Upper lobe of right lung (tissue), 1 donor: ENCODE results near the gene CDKAL1. TPM values are rescaled to one million over a fixed set of nuclear protein-coding genes. Genes with fewer than 3 reads are reported as not detected.

Experiments used
- ATAC-seq: fragments of 200-7000 bp; cut with Tn5 transposase; one replicate; pipeline ENCODE4 v1.9.1; 2020; ENCODE audit warnings: mild to moderate bottlenecking, moderate library complexity
- DNase-seq: peaks from one replicate; pipeline ENCODE4 v3.0.0-alpha.2; 2020
- H3K27ac ChIP-seq: fragments of 200-600 bp; one replicate; pipeline ENCODE4 v1.8.0; 2022
- H3K27me3 ChIP-seq: fragments of 200-600 bp; one replicate; pipeline ENCODE4 v1.8.0; 2022; ENCODE audit warnings: mild to moderate bottlenecking
- H3K36me3 ChIP-seq: fragments of 200-600 bp; one replicate; pipeline ENCODE4 v1.8.0; 2022
- H3K4me1 ChIP-seq: fragments of 200-600 bp; one replicate; pipeline ENCODE4 v1.8.0; 2022
- H3K4me3 ChIP-seq: fragments of 200-600 bp; one replicate; pipeline ENCODE4 v1.8.0; 2022; ENCODE audit warnings: mild to moderate bottlenecking
- H3K9me3 ChIP-seq: fragments of 200-600 bp; one replicate; pipeline ENCODE4 v1.8.0; 2022
- intact Hi-C: fragments of 100-400 bp; cut with DNase I; formaldehyde crosslinking; loops from one replicate; pipeline ENCODE4 v1.11.0; 2022
- total RNA-seq: library from RNA; stranded (reverse); fragmentation: NEBNext Ultra II Directional; extraction: Animal tissue kit (Norgen Biotek cat#: 25700); gene quantifications from one replicate; pipeline ENCODE4 v1.2.1, GENCODE V29; 2021
- TF ChIP-seq, protein P1 (sequence below): fragments of 200-600 bp; IDR thresholded peaks from one replicate; pipeline ENCODE4 v1.8.0; 2022; ENCODE audit warnings: antibody characterized with exemption
- donor health status: DM: no; HTN: yes; CAD: no; lungs with severe emphysema.

Gene CDKAL1
- total RNA-seq, 1 donor from 2014 or later, result 16.0 TPM

DNA sequence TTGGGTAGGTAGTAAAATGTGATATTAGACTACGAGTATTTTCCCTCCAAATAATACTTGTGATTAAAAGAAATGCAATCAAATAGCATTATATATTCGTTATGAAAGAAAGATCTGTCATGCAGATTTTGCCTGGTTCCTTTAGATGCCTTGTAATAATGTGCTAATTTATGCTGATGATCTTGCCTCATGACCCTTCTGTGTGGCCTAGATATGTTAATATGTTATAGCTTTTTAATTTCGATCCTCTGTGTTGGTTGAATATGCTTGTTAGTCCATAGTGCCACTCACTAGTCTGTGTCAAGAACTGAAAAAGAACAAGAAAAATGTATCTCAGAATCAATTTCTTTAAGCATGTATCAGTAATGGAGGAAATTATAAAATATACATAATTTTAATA is 31.9 kb downstream of the CDKAL1 start:
- Histone ChIP-seq H3K27me3 (no peaks in the 10 kb centered on the region), H3K36me3 (no peaks in the 10 kb centered on the region), H3K9me3 (no peaks in the 10 kb centered on the region), H3K4me1 (no peaks in the 10 kb centered on the region), H3K4me3 (no peak overlapping the region), H3K27ac (no peak overlapping the region)
- DNase-seq (no peak), ATAC-seq (no peak)
- intact Hi-C loops, result loop anchor here (10.0 kb wide), 1 partner anchor 1019 kb away; no protein-coding TSS in a partner anchor
- TF ChIP-seq, protein P1, sequence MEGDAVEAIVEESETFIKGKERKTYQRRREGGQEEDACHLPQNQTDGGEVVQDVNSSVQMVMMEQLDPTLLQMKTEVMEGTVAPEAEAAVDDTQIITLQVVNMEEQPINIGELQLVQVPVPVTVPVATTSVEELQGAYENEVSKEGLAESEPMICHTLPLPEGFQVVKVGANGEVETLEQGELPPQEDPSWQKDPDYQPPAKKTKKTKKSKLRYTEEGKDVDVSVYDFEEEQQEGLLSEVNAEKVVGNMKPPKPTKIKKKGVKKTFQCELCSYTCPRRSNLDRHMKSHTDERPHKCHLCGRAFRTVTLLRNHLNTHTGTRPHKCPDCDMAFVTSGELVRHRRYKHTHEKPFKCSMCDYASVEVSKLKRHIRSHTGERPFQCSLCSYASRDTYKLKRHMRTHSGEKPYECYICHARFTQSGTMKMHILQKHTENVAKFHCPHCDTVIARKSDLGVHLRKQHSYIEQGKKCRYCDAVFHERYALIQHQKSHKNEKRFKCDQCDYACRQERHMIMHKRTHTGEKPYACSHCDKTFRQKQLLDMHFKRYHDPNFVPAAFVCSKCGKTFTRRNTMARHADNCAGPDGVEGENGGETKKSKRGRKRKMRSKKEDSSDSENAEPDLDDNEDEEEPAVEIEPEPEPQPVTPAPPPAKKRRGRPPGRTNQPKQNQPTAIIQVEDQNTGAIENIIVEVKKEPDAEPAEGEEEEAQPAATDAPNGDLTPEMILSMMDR, result no peak

DNA sequence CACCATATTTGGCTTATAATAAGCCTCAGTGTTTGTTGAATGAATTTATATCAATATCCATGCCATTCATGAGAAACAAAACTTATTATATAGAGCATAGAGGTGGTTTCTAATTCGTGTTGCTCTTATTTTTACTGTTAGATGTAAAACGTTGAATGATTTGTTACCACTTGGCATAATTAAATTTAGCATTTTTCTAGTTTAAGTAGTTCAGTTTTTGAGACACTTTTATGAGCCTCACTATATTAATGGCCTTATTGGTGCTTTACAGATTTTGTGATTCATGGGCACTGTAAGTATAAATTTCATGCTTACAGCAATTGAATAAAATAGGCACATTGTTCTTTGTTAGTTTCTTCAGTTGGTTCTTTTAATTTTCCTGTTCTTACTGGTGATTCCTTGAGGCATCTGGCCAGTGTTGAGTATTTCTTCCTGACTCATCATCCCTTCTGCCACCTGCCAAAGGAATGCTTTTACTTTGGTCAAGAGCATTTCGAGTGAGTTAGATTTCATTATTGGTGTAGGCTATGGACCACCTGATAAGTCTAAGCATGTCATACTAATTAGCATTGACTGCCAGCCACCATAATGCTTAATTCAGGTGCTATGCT is 34.8 kb downstream of the CDKAL1 start:
- no peaks in the 10 kb centered on the region for H3K27me3 ChIP-seq
- H3K4me1 ChIP-seq, result peaks cover 12% of the 10 kb centered on the region
- DNase-seq (no peak), ATAC-seq (no peak)
- H3K4me3 ChIP-seq, result no peak overlapping the region
- TF ChIP-seq, protein P1, result no peak
- H3K27ac ChIP-seq, result no peak overlapping the region
- H3K9me3 ChIP-seq, result no peaks in the 10 kb centered on the region
- intact Hi-C loops, result loop anchor here (10.0 kb wide), 1 partner anchor 1016 kb away; no protein-coding TSS in a partner anchor
- H3K36me3 ChIP-seq, result no peaks in the 10 kb centered on the region

DNA sequence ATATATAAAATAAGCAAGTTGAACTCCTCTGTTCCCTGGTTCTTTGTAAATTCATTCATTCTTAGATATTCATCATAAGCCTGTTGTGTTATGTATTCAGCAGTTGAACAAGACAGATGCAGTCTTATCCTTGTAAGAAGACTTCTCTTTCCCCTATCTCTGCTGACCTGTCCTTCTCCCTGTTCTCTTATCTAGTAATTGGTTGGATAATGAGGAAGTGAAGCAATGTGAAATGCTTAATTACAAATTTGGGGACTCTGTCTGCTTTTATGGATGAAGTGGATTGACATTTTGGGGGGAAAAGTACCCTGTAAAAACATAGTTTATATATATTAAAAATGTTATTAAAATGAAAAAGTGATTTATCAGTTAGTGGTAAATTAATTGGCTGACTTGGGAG is 37.0 kb downstream of the CDKAL1 start:
- Histone ChIP-seq H3K9me3 (no peaks in the 10 kb centered on the region), H3K27me3 (no peaks in the 10 kb centered on the region), H3K4me3 (no peak overlapping the region), H3K27ac (no peak overlapping the region), H3K4me1 (peaks cover 12% of the 10 kb centered on the region), H3K36me3 (no peaks in the 10 kb centered on the region)
- intact Hi-C loops, result no loop called here
- no peak for DNase-seq
- no peak for ATAC-seq
- TF ChIP-seq, protein P1, result no peak

DNA sequence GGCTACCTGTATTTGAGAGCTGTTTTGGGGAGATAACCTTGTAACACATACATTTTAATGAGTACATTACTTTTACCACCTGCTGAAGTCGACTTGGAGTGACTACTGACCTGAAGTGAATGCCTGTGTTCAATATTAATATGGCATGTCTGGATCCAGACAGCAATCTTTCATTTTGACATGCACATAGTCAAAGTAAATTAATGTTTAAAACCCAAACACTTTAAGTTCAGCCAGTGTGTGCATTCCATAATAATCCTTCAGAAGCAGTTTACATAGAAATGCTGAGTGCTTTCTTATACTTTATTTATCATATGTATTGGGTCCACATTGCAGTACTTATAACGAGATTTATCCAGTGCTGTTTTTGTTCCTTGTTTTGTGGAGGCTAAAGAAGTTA is 38.0 kb downstream of the CDKAL1 start:
- Histone ChIP-seq H3K9me3 (no peaks in the 10 kb centered on the region), H3K4me1 (peaks cover 12% of the 10 kb centered on the region), H3K27ac (no peak overlapping the region), H3K4me3 (no peak overlapping the region), H3K27me3 (no peaks in the 10 kb centered on the region), H3K36me3 (peaks cover 8% of the 10 kb centered on the region)
- intact Hi-C loops, result no loop called here
- DNase-seq, result no peak
- TF ChIP-seq, protein P1, result no peak
- ATAC-seq, result no peak

DNA sequence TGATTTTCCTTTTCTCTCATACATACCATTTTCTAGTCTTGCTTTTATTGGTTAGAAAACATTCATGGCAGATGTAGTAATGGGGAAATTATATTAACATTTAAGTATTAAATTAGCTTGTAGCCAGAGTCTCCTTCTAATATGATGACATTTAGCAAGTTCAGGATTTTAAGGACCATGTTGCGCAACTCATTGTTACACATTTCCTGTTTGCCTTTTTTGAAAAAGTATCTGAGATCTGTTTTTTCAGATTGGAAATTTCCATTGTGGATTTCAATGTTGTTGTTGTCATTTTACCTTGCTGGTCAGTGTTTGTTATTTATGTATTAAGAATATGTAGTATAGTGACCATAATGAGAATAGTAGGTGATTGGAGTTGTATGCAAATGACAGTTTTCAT is 38.7 kb downstream of the CDKAL1 start:
- no peak overlapping the region for H3K4me3 ChIP-seq
- TF ChIP-seq, protein P1, result no peak
- intact Hi-C loops, result no loop called here
- peaks cover 12% of the 10 kb centered on the region for H3K4me1 ChIP-seq
- H3K27ac ChIP-seq, result no peak overlapping the region
- no peak for ATAC-seq
- no peaks in the 10 kb centered on the region for H3K9me3 ChIP-seq
- no peak for DNase-seq
- H3K27me3 ChIP-seq, result no peaks in the 10 kb centered on the region
- peaks cover 13% of the 10 kb centered on the region for H3K36me3 ChIP-seq

DNA sequence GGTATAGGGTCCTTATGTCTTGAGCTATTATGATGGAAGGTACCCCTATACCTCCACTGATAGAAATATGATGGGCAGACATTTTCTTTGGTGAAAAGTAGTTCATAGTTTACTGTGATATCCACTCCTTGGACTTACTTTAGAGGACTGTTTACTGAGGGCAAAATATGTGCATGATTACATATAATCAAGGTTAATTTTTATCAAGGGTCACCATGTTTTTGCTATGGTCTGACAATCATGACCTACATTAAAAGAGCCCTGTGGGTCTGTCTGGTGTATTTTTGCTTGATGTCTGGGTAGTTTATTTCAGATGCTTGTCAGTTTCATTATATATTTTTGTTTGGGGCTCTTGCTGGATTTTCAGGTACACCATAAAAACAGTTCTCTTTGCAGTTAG is 40.1 kb downstream of the CDKAL1 start:
- no peaks in the 10 kb centered on the region for H3K27me3 ChIP-seq
- DNase-seq (no peak), ATAC-seq (no peak)
- peaks cover 12% of the 10 kb centered on the region for H3K4me1 ChIP-seq
- H3K9me3 ChIP-seq, result no peaks in the 10 kb centered on the region
- H3K36me3 ChIP-seq, result peaks cover 23% of the 10 kb centered on the region
- intact Hi-C loops, result no loop called here
- H3K4me3 ChIP-seq, result no peak overlapping the region
- TF ChIP-seq, protein P1, result no peak
- no peak overlapping the region for H3K27ac ChIP-seq
